GM21447 (cell line): ENCODE data around the gene IHH.

Source experiments
- ATAC-seq: cut with Tn5 transposase; IDR thresholded peaks from one replicate; pipeline ENCODE4 v1.9.1; 2021; ENCODE audit not compliant: unreplicated experiment

IHH gene

DNA sequence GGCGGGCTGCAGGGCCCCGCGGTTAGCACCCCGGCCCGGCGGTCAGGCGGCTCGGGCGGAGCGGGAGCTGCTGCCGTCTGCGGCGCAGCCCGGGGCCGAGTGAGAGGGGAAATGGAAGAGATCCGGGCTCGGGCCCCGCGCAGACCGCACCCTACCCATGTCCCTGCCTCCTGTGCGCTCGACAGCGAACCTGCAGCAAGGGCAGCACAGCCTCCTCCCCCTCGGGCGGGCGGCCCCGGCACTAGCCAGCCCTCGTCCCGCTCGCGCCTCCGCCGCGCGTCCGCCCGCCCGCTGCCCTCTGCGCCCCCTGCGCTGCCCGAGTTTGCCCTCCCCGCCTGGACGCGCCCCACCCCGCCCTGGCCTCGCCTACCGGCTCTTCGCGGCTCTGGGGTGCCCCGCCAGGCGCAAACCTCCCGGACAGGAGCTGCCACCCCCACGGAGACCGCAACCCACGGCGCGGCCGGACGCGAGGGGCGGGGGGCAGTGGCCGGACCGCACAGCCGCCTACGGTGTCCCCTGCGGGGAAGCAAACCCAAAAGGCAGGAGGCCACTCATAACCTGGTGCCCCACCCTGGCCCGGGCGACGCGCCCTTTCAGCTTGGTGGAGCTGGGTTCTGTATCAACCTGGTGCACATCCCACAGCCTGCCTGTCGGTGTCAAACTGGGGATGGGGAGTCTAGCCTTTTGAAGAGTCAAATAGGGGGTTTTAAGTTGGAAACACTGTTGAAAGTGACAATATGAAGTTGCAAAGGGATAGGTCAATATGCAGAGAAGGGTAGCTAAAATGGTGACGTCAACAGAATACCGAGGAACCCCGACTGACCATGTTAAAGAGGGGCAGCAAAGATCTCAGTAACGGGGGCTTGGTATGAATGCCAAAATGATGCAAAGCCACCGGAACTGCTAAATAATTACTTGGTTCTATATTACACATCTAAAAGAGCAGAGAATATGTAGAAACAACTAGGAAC lies at the start of gene IHH:
Gene IHH (minus strand): TSS at position 101 of the 971 bp plus-strand sequence. CDS start 454 bp downstream, outside the sequence.
- no peak for ATAC-seq

DNA sequence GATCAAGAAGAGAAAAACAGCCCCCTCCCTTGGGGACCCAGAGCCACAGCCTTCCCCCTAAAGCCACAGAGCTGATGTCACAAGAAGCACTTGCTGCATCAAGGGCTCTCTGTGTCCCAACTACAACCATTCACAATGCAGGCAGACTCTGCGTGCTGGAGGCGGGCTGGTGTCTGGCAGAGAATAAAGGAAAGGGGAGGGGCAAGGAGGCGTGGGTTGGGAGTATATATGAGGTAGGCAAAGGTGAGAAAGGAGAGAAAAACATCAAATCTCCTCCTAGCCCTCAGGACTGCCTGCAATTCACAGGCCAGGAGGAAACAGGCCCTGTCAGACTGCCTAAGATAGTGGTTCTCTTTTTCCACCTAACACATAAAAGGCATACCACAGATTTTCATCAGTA lies 48.8 kb upstream of the IHH start:
- ATAC-seq = no peak

DNA sequence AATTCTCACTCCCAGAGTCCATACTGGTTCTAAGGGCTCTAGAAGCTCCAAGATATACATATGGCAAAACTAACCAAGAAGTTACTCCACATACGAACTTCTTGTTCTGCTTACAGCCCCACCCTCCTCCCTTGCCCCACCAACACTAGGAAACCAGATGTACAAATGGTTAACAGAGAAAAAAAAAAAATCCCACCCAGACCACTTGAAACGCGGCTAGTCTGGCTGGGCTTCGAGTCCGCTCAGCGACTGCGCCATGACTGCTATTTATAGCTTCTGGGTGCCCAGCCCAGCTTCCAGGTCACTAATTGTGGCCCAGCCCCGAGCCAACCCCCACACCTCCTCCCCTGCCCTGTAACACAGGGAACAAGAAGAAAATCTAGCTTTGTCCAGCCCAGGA lies 47.0 kb upstream of the IHH start:
- no peak for ATAC-seq

DNA sequence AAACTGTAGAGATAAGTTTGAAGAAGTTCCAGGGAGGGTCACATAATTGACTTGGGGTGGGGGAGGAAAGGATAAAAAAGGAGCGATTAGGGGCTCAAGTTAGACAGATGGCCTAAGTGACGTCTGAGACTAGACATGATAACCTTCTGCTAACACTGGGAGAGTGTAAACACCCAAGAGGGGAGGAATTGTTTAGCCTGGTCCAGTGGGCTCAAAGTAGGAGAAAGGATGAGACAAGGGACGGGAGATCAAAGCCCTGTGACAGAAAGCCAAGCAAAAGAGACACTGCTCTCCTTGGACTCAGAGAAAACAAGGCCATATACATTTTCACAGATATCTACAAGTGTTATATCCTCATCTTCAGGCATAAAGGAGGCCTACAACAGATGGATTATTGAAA lies 45.5 kb upstream of the IHH start:
- no peak for ATAC-seq

DNA sequence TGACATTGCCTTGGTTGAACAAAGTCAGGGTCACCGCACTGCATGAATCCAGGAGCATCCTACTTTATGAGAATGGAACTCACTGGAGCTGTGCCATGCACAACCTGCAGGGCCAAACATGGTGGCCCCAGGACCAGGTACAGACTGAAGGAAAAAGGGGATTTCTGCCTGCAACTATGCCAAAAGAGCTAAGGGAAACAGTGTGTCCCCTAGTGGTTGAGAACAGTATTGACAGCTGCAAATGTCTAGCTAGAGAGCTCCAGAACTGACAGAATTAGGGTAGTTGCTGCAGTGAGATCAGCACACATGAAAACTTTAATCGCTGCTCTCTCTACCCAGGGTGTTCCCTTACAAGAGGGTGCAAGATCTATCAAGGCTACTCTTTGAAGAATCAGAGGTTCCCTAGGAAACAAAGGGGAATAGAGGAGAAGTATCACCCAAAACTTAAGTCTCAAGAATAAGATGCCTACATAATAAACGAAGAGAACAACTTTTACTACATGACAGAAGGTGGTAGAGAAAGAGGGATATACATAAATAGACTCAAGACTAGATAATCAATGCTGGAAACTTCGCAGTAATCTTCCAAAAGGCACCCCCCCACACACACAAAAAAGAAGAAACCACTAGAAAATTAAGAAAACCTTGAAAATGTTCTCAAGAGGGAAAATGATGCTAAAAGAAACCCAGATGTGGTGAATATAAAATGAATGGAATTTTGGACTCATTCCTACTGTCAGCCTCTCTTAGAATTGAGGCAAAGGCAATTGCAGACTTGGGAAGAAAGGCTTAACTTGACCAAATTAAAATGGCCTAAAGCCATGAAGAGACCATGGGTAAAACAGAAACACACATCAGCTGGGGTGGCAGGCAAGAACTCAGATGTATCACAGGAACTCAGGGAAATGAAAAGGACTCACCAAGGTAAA lies 43.6 kb upstream of the IHH start:
- ATAC-seq = no peak

DNA sequence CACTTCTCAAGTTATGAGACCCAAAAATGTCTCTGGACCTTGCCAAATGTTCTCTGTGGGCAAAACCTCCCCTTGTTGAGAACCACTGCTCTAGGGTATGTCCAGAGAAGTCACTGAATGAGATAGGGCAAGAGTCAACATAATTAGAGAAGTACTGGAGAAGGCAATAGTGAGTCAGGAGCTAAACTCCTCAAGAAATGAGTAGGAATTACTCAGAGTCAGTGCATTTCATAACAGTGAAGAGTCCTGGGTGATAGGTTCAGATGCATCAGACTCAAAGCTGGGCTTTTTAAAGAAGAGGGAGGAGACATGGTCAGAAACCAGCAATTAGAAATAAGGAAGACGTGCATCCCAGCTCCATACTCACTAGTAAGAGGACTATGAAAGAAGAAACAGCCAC lies 38.6 kb upstream of the IHH start:
- no peak for ATAC-seq

DNA sequence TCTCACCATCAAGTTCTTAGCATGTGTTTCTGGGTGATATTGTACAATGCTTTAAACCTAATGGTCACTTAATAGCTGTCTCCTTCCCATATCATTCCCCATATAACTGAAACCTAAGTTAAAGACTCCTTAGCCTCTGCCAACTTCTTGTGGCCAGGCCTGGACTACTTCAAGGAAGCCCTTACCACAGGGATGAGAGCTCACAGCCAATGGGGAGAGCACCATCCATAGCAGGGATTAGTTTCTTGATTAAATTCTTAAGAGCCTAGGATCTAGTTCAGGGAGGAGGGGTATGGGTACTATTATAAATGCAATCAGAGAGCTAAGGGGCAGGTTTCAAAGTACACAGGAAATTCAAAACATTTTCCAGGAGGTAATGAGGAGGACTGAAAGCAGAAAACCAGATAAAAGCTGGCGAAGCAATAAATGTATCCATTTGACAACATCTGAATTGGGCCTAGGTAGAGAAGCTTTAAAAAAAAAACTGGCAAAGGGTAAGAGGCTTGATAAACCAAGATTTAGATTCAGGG lies 34.8 kb upstream of the IHH start:
- no peak for ATAC-seq

DNA sequence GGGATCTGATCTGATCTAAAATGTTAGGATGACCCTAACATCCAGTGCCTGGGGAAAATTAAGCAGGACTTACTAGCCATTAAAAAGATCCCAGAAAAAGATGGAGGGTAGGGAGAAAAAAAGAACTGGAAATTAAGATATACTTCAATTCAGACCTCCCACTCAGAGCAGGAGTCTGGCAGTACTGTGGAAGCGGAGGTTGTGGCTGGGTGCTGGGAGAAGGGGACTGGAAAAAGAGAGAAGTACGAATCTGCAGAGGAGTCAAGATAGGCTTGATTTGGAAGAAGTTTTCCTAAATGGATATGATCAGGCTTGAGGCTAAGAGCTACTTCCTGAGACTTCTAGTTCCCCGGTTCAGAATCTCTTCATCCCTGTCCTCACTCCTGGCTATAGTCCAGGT lies 33.5 kb upstream of the IHH start:
- ATAC-seq = no peak

DNA sequence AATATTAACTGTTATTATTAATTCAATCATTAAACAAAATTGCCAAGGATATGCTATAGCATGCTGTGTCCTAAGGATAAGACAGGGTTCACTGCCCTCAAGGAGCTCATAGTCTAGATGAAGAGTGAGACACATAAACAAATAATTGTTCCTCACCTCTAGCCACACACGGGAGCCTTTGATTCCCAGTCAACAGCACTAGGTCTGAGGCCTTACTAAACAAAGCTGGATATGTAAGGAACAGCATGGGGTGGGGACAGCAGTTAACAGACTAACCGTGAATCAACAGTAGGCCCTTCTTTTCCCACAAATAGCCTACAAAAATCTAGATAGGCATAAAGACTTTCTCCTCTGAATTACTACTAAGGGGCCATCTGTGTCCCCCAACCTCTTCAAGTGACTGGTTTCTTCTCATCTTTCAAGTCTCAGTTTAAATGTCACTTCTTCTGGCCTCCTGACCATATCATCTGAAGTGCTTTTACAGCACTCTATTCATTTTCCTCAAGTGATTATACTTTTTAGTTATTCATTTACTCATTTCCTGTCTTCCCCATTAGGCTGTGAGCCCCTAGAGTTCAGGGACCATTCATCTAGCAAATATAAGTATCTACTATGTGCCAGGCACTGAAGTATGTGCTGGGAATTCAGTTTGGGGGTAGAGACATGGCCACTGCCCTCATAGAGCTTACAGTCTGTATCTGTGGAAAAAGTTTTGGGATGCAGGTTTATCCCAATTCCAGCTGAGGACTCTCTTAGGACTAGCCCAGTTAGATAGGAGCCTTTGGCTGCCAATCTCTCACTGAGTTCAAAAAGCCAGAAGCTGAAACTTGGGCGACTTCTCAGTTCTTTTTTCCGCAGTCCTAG lies 29.9 kb upstream of the IHH start:
- ATAC-seq = no peak

DNA sequence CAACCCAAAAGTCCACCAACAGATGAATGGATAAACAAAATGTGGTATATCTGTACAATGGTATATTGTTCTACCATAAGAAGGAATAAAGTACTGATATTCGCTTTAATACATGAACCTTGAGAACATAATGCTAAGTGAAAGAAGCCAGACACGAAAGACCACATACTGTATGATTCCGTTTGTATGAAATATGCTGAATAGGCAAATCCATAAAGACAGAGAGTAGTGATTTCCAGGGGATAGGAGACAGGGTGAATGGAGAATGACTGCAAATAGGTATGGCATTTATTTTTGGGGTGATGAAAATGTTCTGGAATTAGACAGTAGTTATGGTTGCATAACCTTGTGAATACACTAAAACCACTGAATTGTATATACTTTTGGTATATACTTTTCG lies 28.6 kb upstream of the IHH start:
- no peak for ATAC-seq

DNA sequence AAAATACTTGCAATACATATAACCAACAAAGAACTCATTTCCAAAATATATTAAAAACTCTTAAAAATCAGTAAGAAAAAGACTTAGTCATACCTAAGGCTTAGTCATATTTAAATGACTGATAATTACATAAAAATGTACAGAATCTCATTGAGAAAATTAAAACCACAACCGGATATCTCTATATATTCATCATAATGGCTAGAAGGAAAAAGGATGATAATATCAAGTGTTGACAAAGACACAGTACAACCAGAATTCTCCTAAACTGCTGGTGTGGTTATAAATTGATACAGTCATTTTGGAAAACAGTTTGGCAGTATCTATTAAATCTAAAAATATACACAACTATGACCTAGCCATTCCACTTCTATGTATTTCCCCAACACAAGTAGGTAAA lies 27.1 kb upstream of the IHH start:
- ATAC-seq = no peak

DNA sequence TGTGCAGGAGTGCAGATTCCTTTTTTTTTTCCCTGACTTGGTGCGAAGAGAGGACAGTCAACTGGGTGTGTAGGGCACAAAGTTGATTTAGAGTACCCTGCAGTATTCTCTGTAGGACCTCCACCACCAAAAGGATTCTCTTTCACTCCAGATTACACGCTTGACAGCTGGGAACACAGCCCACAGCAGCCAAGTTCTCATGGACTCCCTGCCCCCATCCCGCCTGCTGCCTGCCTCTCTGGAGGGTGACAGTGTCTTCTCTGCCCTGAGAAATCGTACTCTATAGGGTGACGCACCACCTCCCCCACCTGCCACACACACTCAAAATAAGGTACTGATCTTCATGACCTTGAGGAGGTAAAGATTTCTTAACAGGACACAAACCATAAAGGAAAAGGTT lies 26.6 kb upstream of the IHH start:
- no peak for ATAC-seq

DNA sequence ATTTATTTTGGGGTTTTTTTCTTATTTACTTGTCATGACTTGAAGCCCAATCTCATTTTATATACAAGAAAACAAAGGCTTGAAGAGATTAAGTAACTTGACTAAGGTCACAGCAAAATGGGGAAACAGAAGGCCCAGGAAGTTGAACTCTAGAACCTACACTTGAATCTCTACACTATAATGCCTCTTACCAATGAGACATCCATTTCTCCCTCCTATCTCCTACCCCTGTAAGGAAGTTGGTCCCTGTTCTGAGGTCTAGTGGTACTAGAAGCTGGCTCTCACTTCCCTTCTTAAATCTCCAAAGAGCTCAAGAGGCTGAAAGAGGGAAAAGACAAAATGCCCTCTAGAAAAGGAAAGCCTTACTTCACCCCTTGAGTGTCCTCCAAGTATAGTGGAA lies 25.5 kb upstream of the IHH start:
- no peak for ATAC-seq

DNA sequence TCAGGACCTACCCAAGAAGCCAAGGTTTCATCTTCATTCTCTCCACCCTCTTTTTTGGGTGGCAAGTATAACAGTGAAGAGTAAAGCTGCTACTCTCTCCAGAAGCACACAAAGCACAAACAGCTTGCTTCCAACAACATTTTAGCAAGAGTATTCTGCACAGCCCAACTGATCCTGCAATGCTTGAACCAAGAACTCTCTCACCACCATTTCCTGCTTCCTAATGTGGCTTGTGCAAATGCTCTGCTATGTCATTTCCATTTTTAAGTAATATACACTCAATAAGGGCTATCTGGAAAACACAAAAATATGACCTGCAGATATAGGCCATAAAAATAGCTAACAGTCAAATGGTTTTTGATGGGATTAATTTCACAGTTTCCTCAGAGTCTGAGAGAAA lies 24.1 kb upstream of the IHH start:
- ATAC-seq = no peak

DNA sequence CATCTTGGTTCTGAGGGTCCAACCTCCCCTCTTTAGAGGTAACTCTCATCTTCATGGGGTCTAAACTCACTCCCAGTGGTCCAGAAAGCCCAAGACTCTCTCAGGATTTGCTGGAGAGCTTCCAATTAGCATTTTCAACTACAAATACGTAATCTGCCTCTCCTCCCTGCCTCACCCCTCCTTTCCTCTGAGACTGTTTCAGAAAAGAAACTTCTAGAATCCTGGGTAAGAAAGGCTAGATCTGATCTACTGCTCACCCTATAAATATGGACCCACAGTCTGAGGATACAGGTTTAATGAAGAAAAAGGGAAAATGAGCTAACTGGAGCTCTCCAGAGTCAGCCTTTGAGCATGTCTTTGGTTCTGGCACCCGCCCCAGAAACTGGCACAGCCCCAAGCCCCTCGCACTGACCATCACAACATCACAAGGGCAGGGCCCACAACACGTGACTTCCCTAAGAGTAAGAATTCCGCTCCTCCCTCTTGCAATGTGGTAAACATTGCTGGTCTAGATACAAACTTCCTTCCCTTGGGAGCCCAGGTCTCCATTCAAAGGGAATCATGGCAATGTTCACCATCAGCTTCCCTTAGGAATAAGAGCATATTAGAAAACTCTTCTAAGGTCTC lies 21.7 kb upstream of the IHH start:
- ATAC-seq = no peak

DNA sequence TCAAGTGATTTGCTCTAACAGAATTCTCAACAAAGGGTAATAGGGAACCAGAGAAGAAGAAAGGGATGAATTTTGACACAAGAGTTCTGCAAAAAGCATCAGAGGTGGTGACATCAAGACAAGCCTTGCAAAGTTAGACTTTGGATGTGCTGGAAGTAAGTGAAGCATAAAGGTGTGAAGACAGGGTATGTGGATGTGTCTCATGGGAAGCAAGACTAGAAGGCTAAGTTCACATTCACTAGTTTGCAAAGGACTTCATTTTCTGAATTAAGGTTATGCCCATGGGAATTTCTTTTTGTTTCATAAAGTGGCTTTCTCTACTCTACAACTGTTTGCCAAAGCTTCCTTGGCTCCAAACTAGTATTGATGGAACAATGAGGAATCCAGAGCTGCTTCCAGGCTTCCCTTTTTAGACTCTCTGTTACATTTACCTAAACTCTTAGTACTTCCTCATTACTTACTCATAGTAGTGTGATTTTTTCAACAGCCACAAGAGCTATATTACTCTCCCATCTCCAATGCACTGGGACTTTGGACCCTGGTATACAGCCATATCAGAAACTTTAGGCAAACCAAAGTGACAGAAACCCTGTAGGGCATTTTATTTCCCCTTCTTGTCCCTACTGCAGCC lies 21.1 kb upstream of the IHH start:
- no peak for ATAC-seq

DNA sequence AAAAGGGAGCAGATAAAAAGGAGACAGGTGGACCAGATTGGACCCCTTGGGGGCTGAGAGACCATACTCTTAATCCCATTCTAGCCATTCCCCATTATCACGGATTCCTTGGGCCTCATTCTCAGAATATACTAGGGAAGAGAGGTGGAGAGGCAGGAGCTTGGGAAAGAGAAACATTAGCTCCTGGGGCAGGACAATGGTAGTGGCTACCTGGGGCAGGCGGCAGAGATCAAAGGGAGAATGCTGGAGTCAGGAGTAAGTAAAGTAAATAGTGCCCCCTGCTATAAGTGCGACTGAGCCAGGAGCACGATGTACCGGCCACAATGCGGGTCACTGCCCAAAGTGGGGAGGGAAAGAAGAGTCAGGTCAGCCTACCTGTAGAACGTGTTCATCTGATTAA lies 20.4 kb upstream of the IHH start:
- no peak for ATAC-seq

DNA sequence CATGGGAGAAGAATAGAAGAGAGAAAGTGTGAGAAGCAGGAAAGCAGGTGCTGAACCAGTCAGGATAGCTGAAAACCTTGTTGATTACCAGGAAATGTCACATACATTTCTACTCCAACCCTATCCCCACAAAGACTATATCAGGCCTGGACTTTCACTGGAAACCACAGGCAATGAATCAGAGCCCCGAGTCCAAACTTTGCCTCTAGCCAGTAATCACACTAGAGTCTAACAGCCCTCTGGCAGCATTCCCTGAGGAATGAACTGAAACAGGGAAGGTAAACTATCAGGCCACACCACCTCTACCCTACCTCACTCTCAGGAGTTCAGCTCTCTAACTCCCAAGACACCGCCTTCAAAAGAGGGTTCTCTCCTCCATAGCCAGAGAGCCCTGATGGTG lies 18.7 kb upstream of the IHH start:
- ATAC-seq = no peak

DNA sequence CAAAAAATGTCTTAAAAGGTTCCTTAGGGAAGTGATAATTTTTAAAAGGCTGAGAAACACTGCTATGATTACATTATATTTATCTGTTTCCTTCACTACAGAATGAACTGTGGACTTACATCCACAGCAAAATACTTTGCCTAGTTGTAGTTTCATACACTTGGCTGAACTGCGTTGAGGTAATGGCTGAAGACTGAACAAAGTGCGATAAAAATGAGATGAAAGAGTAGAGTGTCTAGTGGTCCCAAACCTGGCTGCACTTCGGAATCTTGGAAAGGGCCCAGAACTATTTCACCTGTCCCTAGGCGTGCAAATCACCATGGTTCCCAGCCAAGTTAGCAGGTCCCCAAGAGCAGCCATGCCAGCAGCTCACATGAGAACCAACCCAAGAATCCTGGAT lies 18.2 kb upstream of the IHH start:
- ATAC-seq = no peak

DNA sequence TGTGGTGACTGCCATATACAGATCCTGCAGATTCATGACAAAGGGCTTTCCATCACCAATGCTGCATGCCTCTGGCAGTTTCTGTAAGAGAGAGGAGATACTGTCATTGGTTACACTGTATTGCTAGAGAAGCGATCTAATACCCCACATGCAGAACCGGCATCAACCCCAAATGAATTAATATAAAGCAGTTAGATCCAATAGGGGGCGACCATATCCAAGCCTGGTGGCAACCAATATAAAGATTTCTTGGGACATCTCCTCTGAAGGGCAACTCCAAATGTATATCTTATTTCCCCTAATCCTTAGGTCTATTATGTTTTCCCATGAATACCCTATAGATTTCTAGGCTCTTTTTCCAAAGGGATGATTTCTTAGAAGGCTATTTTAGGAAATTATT lies 17.4 kb upstream of the IHH start:
- no peak for ATAC-seq
